ENCODE results near the gene ACP7. TPM values are rescaled to one million over a fixed set of nuclear protein-coding genes. Genes with fewer than 3 reads are reported as not detected.

ACP7 gene
- total RNA-seq, 1 donor from 2014 or later, result not detected

DNA sequence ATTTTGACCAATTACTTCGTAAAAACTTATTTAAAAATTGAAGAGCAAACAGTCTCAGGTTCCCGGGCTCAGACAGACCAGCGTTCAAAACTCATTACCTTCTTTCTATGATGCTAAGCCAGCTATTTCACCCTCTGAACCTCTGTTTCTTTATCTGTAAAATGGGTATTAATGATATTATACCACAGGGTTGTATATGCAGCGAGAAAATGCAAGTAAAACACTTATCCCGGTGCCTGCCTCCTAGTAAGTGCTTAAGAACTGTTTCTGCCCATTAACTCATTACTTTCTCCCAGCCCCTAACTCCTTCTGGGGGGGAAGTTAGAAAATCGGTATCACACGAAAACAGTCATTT lies 41.0 kb downstream of the ACP7 start:
- peaks cover 17% of the 10 kb centered on the region for H3K4me1 ChIP-seq (ENCODE audit: insufficient read depth, low read length)
- peak overlapping the region; percentile 51 for H2AFZ ChIP-seq (ENCODE audit: low read depth, low read length)
- DNase-seq (ENCODE audit: low read depth) (no peak), FAIRE-seq (no peak)
- Mint-ChIP-seq H3K9me3 (ENCODE audit: unreplicated experiment) (peaks cover 1% of the 10 kb centered on the region), H3K27ac (ENCODE audit: unreplicated experiment) (no peak overlapping the region), H3K4me1 (ENCODE audit: low read depth, unreplicated experiment) (peaks cover 19% of the 10 kb centered on the region), H3K27me3 (ENCODE audit: low read depth, unreplicated experiment) (peaks cover 2% of the 10 kb centered on the region), H3K36me3 (ENCODE audit: low read depth, unreplicated experiment) (no peaks in the 10 kb centered on the region), H3K4me3 (ENCODE audit: unreplicated experiment) (peak overlapping the region; percentile 98)
- no peaks in the 10 kb centered on the region for H3K9me3 ChIP-seq (ENCODE audit: insufficient read depth, low read depth, low read length)
- TF ChIP-seq EZH2 (IDR thresholded peaks at IDR 0.05; ENCODE audit: insufficient read depth, low read length), result no peak
- TF ChIP-seq, protein P1, sequence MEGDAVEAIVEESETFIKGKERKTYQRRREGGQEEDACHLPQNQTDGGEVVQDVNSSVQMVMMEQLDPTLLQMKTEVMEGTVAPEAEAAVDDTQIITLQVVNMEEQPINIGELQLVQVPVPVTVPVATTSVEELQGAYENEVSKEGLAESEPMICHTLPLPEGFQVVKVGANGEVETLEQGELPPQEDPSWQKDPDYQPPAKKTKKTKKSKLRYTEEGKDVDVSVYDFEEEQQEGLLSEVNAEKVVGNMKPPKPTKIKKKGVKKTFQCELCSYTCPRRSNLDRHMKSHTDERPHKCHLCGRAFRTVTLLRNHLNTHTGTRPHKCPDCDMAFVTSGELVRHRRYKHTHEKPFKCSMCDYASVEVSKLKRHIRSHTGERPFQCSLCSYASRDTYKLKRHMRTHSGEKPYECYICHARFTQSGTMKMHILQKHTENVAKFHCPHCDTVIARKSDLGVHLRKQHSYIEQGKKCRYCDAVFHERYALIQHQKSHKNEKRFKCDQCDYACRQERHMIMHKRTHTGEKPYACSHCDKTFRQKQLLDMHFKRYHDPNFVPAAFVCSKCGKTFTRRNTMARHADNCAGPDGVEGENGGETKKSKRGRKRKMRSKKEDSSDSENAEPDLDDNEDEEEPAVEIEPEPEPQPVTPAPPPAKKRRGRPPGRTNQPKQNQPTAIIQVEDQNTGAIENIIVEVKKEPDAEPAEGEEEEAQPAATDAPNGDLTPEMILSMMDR (IDR thresholded peaks at IDR 0.05; ENCODE audit: insufficient read depth, low read depth, low read length), result no peak
- no peaks in the 10 kb centered on the region for H3K27me3 ChIP-seq (ENCODE audit: insufficient read depth, low read length)
- H3K36me3 ChIP-seq (ENCODE audit: insufficient read depth, low read length), result no peaks in the 10 kb centered on the region
- peaks cover 44% of the 10 kb centered on the region for H3K79me2 ChIP-seq (ENCODE audit: insufficient read depth, low read length)
- H4K20me1 ChIP-seq (ENCODE audit: insufficient read depth, low read length), result peaks cover 33% of the 10 kb centered on the region
- H3K27ac ChIP-seq (ENCODE audit: low read depth, low read length), result no peak overlapping the region
- H3K4me3 ChIP-seq (ENCODE audit: insufficient read depth, low read depth, low read length), result peak overlapping the region; percentile 36
- H3K4me2 ChIP-seq (ENCODE audit: low read length), result peak overlapping the region; percentile 99
- H3K9ac ChIP-seq (ENCODE audit: low read length), result no peak overlapping the region

DNA sequence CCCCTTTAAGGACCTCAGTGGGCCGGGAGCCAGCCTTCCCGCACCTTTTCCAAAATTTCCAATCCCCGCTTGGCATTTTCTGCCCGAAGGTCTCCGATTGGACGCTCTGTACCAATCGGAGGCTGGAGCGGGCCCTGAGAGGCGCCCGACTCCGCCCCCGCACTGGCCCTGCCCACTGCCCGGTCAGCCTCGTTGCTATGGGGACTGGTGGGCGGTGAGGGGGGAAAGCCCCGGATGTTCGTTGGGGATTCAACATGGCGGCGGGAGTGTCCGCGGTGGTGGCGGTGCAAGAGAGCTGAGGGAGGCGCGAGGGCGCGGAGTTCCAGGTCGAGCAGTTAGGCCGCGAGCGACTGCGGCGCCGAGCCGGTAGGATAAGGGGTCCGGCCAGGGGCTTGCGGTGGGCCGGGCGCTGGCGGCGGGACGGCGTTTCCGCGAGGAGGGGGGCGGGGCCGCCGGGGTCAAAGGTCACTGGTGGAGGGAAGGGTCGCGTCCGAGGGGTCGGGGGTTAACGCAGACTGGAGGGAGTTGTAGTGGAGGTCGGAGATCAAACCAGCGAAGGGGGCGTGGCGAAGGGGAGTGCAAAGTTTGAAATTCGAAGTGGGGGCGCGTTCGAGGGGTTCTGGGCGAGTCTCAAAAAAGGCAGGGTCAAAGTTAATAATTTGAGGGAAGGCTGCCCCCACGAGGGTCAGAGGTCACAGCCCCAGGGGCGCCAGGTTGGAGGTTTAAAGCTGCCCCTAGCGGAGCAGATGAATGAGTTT lies 41.6 kb downstream of the ACP7 start, which contains the start of gene PAK4:
PAK4 (plus strand) TSS at position 233 of the 758 bp plus-strand sequence. CDS start 43,768 bp downstream, outside the sequence.
- TF ChIP-seq, protein P1 (IDR thresholded peaks at IDR 0.05; ENCODE audit: insufficient read depth, low read depth, low read length), result no peak
- no peak for TF ChIP-seq EZH2 (IDR thresholded peaks at IDR 0.05; ENCODE audit: insufficient read depth, low read length)
- no peaks in the 10 kb centered on the region for H3K9me3 ChIP-seq (ENCODE audit: insufficient read depth, low read depth, low read length)
- H3K79me2 ChIP-seq (ENCODE audit: insufficient read depth, low read length), result peaks cover 49% of the 10 kb centered on the region
- Mint-ChIP-seq H3K4me1 (ENCODE audit: low read depth, unreplicated experiment) (peaks cover 24% of the 10 kb centered on the region), H3K27ac (ENCODE audit: unreplicated experiment) (peak within 1 kb of the TSS; percentile 68), H3K27me3 (ENCODE audit: low read depth, unreplicated experiment) (peaks cover 2% of the 10 kb centered on the region), H3K36me3 (ENCODE audit: low read depth, unreplicated experiment) (no peaks in the 10 kb centered on the region), H3K4me3 (ENCODE audit: unreplicated experiment) (peak within 1 kb of the TSS; percentile 98), H3K9me3 (ENCODE audit: unreplicated experiment) (peaks cover 1% of the 10 kb centered on the region)
- H4K20me1 ChIP-seq (ENCODE audit: insufficient read depth, low read length), result peaks cover 35% of the 10 kb centered on the region
- DNase-seq (ENCODE audit: low read depth) (peak; percentile 92), FAIRE-seq (no peak)
- H3K9ac ChIP-seq (ENCODE audit: low read length), result peak within 1 kb of the TSS; percentile 86
- H3K27me3 ChIP-seq (ENCODE audit: insufficient read depth, low read length), result no peaks in the 10 kb centered on the region
- peak within 1 kb of the TSS; percentile 34 for H3K27ac ChIP-seq (ENCODE audit: low read depth, low read length)
- peak within 1 kb of the TSS; percentile 99 for H3K4me2 ChIP-seq (ENCODE audit: low read length)
- H2AFZ ChIP-seq (ENCODE audit: low read depth, low read length), result peak within 1 kb of the TSS; percentile 77
- H3K4me1 ChIP-seq (ENCODE audit: insufficient read depth, low read length), result peaks cover 17% of the 10 kb centered on the region
- H3K4me3 ChIP-seq (ENCODE audit: insufficient read depth, low read depth, low read length), result peak within 1 kb of the TSS; percentile 79
- no peaks in the 10 kb centered on the region for H3K36me3 ChIP-seq (ENCODE audit: insufficient read depth, low read length)
